ENCODE measurements around the gene ADCY9. TPM values are rescaled to one million over a fixed set of nuclear protein-coding genes. Genes with fewer than 3 reads are reported as not detected.
A peak's percentile ranks its signal among the peaks of the same experiment; 100 is the strongest.
"Not testable (repeated sequence)": the region's sequence is repeated elsewhere in the genome, so short reads cannot be mapped to it uniquely, and the experiment has no call there.

ADCY9 gene
- total RNA-seq, 1 experiment from 2014 or later: 14.2 TPM

GRCh38 chr16:4077174-4077649 is 39.0 kb downstream of the ADCY9 start:
- no peaks in the 10 kb centered on the region for H3K27me3 Mint-ChIP-seq (ENCODE audit: insufficient read depth, unreplicated experiment)
- H3K4me1 Mint-ChIP-seq (ENCODE audit: insufficient read depth, unreplicated experiment): no peaks in the 10 kb centered on the region
- H3K36me3 Mint-ChIP-seq (ENCODE audit: insufficient read depth, unreplicated experiment): peaks cover 11% of the 10 kb centered on the region
- intact Hi-C loops (cut with micrococcal nuclease): no loop called here
- no peak overlapping the region for H3K4me3 Mint-ChIP-seq (ENCODE audit: unreplicated experiment)
- H3K27ac Mint-ChIP-seq (ENCODE audit: low read depth, unreplicated experiment): no peak overlapping the region
- H3K9me3 Mint-ChIP-seq (ENCODE audit: unreplicated experiment): no peaks in the 10 kb centered on the region
- ChIA-PET POLR2A (no interaction called here), CTCF (no interaction called here)
- peak; percentile 27 for DNase-seq (ENCODE audit: unreplicated experiment)
- BruUV-seq (replicated peaks): no TSS peak
- TF ChIP-seq, protein P1, sequence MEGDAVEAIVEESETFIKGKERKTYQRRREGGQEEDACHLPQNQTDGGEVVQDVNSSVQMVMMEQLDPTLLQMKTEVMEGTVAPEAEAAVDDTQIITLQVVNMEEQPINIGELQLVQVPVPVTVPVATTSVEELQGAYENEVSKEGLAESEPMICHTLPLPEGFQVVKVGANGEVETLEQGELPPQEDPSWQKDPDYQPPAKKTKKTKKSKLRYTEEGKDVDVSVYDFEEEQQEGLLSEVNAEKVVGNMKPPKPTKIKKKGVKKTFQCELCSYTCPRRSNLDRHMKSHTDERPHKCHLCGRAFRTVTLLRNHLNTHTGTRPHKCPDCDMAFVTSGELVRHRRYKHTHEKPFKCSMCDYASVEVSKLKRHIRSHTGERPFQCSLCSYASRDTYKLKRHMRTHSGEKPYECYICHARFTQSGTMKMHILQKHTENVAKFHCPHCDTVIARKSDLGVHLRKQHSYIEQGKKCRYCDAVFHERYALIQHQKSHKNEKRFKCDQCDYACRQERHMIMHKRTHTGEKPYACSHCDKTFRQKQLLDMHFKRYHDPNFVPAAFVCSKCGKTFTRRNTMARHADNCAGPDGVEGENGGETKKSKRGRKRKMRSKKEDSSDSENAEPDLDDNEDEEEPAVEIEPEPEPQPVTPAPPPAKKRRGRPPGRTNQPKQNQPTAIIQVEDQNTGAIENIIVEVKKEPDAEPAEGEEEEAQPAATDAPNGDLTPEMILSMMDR (IDR thresholded peaks at IDR 0.05; ENCODE audit: unreplicated experiment): no peak

DNA sequence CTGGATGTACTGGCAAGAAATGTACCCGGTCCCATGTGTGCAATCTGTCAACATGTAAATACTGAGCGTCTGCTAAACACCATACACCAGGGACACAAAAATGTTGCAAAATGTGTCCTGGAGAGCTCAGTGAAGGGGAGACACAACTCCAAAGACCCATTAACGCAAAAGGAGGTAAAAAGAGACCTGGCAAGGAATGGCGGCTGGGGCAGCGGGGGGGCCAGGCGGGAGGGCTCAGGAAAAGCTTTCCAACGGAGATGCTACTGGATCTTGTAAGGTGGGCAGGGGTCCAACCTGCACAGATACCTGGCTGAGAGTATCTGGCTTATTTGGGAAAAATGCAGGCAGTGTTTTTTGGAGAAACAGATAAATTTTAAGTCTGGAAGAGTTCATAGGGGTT is 40.7 kb downstream of the ADCY9 start:
- H3K9me3 Mint-ChIP-seq (ENCODE audit: unreplicated experiment): no peaks in the 10 kb centered on the region
- BruUV-seq (replicated peaks): no TSS peak
- POLR2A ChIA-PET: interaction anchor here (2.3 kb wide), 1 partner anchor 11 kb away, joined by 5 read pairs; no protein-coding TSS in a partner anchor
- no peaks in the 10 kb centered on the region for H3K4me1 Mint-ChIP-seq (ENCODE audit: insufficient read depth, unreplicated experiment)
- H3K27me3 Mint-ChIP-seq (ENCODE audit: insufficient read depth, unreplicated experiment): no peaks in the 10 kb centered on the region
- CTCF ChIA-PET: no interaction called here
- no peak overlapping the region for H3K27ac Mint-ChIP-seq (ENCODE audit: low read depth, unreplicated experiment)
- intact Hi-C loops (cut with micrococcal nuclease): no loop called here
- H3K36me3 Mint-ChIP-seq (ENCODE audit: insufficient read depth, unreplicated experiment): peaks cover 5% of the 10 kb centered on the region
- H3K4me3 Mint-ChIP-seq (ENCODE audit: unreplicated experiment): no peak overlapping the region
- no peak for DNase-seq (ENCODE audit: unreplicated experiment)
- TF ChIP-seq, protein P1 (IDR thresholded peaks at IDR 0.05; ENCODE audit: unreplicated experiment): no peak

- CTCF ChIA-PET; H3K9me3 Mint-ChIP-seq (ENCODE audit: unreplicated experiment); H3K27ac Mint-ChIP-seq (ENCODE audit: low read depth, unreplicated experiment); BruUV-seq (replicated peaks); H3K4me1 Mint-ChIP-seq (ENCODE audit: insufficient read depth, unreplicated experiment); H3K27me3 Mint-ChIP-seq (ENCODE audit: insufficient read depth, unreplicated experiment); intact Hi-C loops (cut with micrococcal nuclease); H3K36me3 Mint-ChIP-seq (ENCODE audit: insufficient read depth, unreplicated experiment); H3K4me3 Mint-ChIP-seq (ENCODE audit: unreplicated experiment): not testable (repeated sequence)
- DNase-seq (ENCODE audit: unreplicated experiment): peak; percentile 63
- POLR2A ChIA-PET: interaction anchor here (0.6 to 1.5 kb wide), 3 partner anchors 15 to 20 kb away, joined by 3 to 5 read pairs (median 3); no protein-coding TSS in a partner anchor
Measured at GRCh38 chr16:4073150-4073549, 43.1 kb downstream of the ADCY9 start.

- Mint-ChIP-seq H3K27me3 (ENCODE audit: insufficient read depth, unreplicated experiment) (no peaks in the 10 kb centered on the region), H3K27ac (ENCODE audit: low read depth, unreplicated experiment) (no peak overlapping the region), H3K4me3 (ENCODE audit: unreplicated experiment) (no peak overlapping the region), H3K36me3 (ENCODE audit: insufficient read depth, unreplicated experiment) (peaks cover 4% of the 10 kb centered on the region), H3K9me3 (ENCODE audit: unreplicated experiment) (no peaks in the 10 kb centered on the region), H3K4me1 (ENCODE audit: insufficient read depth, unreplicated experiment) (no peaks in the 10 kb centered on the region)
- ChIA-PET POLR2A (interaction anchor here (0.7 to 1.5 kb wide), 2 partner anchors 18 to 40 kb away, joined by 3 to 5 read pairs; no protein-coding TSS in a partner anchor), CTCF (no interaction called here)
- intact Hi-C loops (cut with micrococcal nuclease): no loop called here
- DNase-seq (ENCODE audit: unreplicated experiment): no peak
- TF ChIP-seq, protein P1 (IDR thresholded peaks at IDR 0.05; ENCODE audit: unreplicated experiment): no peak
- BruUV-seq (replicated peaks): no TSS peak
Measured at GRCh38 chr16:4071686-4072561, 44.3 kb downstream of the ADCY9 start.

All from MCF 10A (cell line).